ENCODE measurements around the gene FRMD4B.

- TF ChIP-seq CTCF (IDR thresholded peaks at IDR 0.05) (no peak), POLR2A (IDR thresholded peaks at IDR 0.05) (no peak), EP300 (IDR thresholded peaks at IDR 0.05) (no peak)
Measured at GRCh38 chr3:69408542-69408941, 22.7 kb upstream of the FRMD4B start.
